ENCODE measurements around the gene MYL4. TPM values are rescaled to one million over a fixed set of nuclear protein-coding genes. Genes with fewer than 3 reads are reported as not detected.

MYL4 gene
- total and polyA plus RNA-seq, 2 of the 8 experiments (the other 6 are each of a cell fraction or from before 2014, with no cell fraction given): 0.12 TPM; not detected in 1

- Histone ChIP-seq H2BK15ac (ENCODE audit: low read length) (no peak overlapping the region), H3K23me2 (ENCODE audit: low read depth, low read length) (no peaks in the 10 kb centered on the region), H3K9me3 (ENCODE audit: insufficient read depth in 2 of 2, low read depth in 1 of 2, low read length in 1 of 2) (no peaks in the 10 kb centered on the region), H3K4ac (replicated peaks; ENCODE audit: insufficient read length, low read depth, low read length) (no peak overlapping the region), H3K4me2 (ENCODE audit: insufficient read depth in 1 of 2, low read depth in 2 of 2, low read length in 2 of 2) (no peak overlapping the region), H2BK12ac (ENCODE audit: low read depth, low read length) (no peak overlapping the region), H3K27ac (ENCODE audit: low read depth, low read length) (no peak overlapping the region), H4K8ac (ENCODE audit: extremely low read depth, insufficient read depth, low read length) (no peak overlapping the region), H2BK120ac (replicated peaks; ENCODE audit: low read depth, low read length) (no peak overlapping the region), H4K91ac (replicated peaks; ENCODE audit: insufficient read length, low read length) (no peak overlapping the region), H3K36me3 (ENCODE audit: control insufficient read depth in 2 of 4, insufficient read depth in 4 of 4, low read length in 3 of 4) (no peaks in the 10 kb centered on the region), H3K14ac (ENCODE audit: insufficient read length) (no peak overlapping the region), H3K4me1 (replicated peaks in 1 of 4; ENCODE audit: control insufficient read depth in 3 of 4, insufficient read depth in 4 of 4, low read length in 3 of 4) (no peaks in the 10 kb centered on the region), H3K79me1 (ENCODE audit: low read depth, low read length) (no peaks in the 10 kb centered on the region), H2BK5ac (ENCODE audit: low read depth, low read length) (no peak overlapping the region), H2AFZ (ENCODE audit: low read length) (no peak overlapping the region), H3K23ac (ENCODE audit: insufficient read length) (no peak overlapping the region), H3K9ac (replicated peaks in 1 of 4; ENCODE audit: extremely low read depth in 1 of 4, low read depth in 3 of 4, low read length in 3 of 4) (no peak overlapping the region), H3K27me3 (replicated peaks in 1 of 4; ENCODE audit: control insufficient read depth in 3 of 4, extremely low read depth in 1 of 4, insufficient read depth in 3 of 4, low read length in 3 of 4) (no peaks in the 10 kb centered on the region), H2BK20ac (ENCODE audit: low read length) (no peak overlapping the region), H4K20me1 (replicated peaks in 1 of 2; ENCODE audit: control insufficient read depth in 1 of 2, insufficient read depth in 2 of 2, low read length in 2 of 2) (no peaks in the 10 kb centered on the region), H3K4me3 (ENCODE audit: extremely low read depth in 1 of 4, insufficient read depth in 2 of 4, low read depth in 3 of 4, low read length in 4 of 4) (no peak overlapping the region), H3K18ac (ENCODE audit: extremely low read depth, low read length) (no peak overlapping the region), H3K56ac (replicated peaks; ENCODE audit: insufficient read length, low read depth, low read length) (no peak overlapping the region), H2AK5ac (ENCODE audit: low read depth, low read length) (no peak overlapping the region), H4K5ac (ENCODE audit: insufficient read length, low read depth, low read length) (no peak overlapping the region), H3K79me2 (ENCODE audit: control insufficient read depth in 1 of 2, insufficient read depth in 2 of 2, low read length in 2 of 2) (no peaks in the 10 kb centered on the region)
- FAIRE-seq (no peak), DNase-seq (ENCODE audit: low read depth in 1 of 2, low spot score in 2 of 2) (no peak)
- ChIA-PET POLR2A (ENCODE audit: partially characterized antibody) (no interaction called here), CTCF (ENCODE audit: partially characterized antibody) (interaction anchor here (1.0 kb wide), 1 partner anchor 33 kb away, joined by 3 read pairs; no protein-coding TSS in a partner anchor)
- TF ChIP-seq TBP (IDR thresholded peaks at IDR 0.05; ENCODE audit: low read depth, low read length): no peak
- no peak for TF ChIP-seq RFX5 (IDR thresholded peaks at IDR 0.05; ENCODE audit: borderline replicate concordance, low read depth, low read length)
- no peak for TF ChIP-seq USF2 (IDR thresholded peaks at IDR 0.05; ENCODE audit: low read length)
- TF ChIP-seq CBX5 (IDR thresholded peaks at IDR 0.05; ENCODE audit: low read depth, low read length): no peak
- no peak for TF ChIP-seq CBX8 (IDR thresholded peaks at IDR 0.05; ENCODE audit: borderline replicate concordance, low read depth, low read length)
- no peak for TF ChIP-seq HDAC2 (IDR thresholded peaks at IDR 0.05; ENCODE audit: borderline replicate concordance in 1 of 2, low read depth in 2 of 2, low read length in 2 of 2)
- TF ChIP-seq SIN3A (conservative IDR thresholded peaks at IDR 0.05 in 1 of 2, IDR thresholded peaks at IDR 0.05 in 1 of 2; ENCODE audit: low read depth in 1 of 2, low read length in 2 of 2): no peak
- TF ChIP-seq BCL11A (IDR thresholded peaks at IDR 0.05; ENCODE audit: low read depth in 2 of 2, low read length in 2 of 2): no peak
- TF ChIP-seq NRF1 (IDR thresholded peaks at IDR 0.05; ENCODE audit: low read depth, low read length): no peak
- TF ChIP-seq POLR2AphosphoS5 (IDR thresholded peaks at IDR 0.05; ENCODE audit: low read depth, low read length): no peak
- no peak for TF ChIP-seq CHD2 (IDR thresholded peaks at IDR 0.05; ENCODE audit: low read length)
- TF ChIP-seq FOSL1 (IDR thresholded peaks at IDR 0.05; ENCODE audit: insufficient read depth, low read depth, low read length): no peak
- TF ChIP-seq SAP30 (IDR thresholded peaks at IDR 0.05; ENCODE audit: insufficient read depth, insufficient replicate concordance, low read length): no peak
- no peak for TF ChIP-seq NANOG (IDR thresholded peaks at IDR 0.05; ENCODE audit: insufficient read depth, low read depth, low read length, poor library complexity, severe bottlenecking)
Measured at GRCh38 chr17:47197821-47198220, 11.3 kb upstream of the MYL4 start.
